Gastrocnemius medialis (tissue), 4 donors: ENCODE results near the gene POLDIP3.

Source experiments
- POLR2A ChIP-seq, 2 donors: fragments of 450-650 bp; IDR thresholded peaks; one replicate each; pipeline ENCODE4 v1.6.1; 2017; ENCODE audit warnings: antibody characterized with exemption in 2 of 2, mild to moderate bottlenecking in 2 of 2, moderate library complexity in 2 of 2
- TF ChIP-seq, protein P1 (sequence below), 5 experiments: fragments of 450-650 bp in 3 of 5; fragments of 200-600 bp in 2 of 5; sonication (generic) in 2 of 5; IDR thresholded peaks in 4 of 5; conservative IDR thresholded peaks in 1 of 5; 1 replicate in 4 of 5; 2 replicates in 1 of 5; pipeline ENCODE4 v1.5.1; 2016 to 2019; ENCODE audit warnings: antibody characterized with exemption in 5 of 5, mild to moderate bottlenecking in 3 of 5, moderate library complexity in 3 of 5

- TF ChIP-seq POLR2A (IDR thresholded peaks at IDR 0.05) = no peak
- TF ChIP-seq, protein P1, sequence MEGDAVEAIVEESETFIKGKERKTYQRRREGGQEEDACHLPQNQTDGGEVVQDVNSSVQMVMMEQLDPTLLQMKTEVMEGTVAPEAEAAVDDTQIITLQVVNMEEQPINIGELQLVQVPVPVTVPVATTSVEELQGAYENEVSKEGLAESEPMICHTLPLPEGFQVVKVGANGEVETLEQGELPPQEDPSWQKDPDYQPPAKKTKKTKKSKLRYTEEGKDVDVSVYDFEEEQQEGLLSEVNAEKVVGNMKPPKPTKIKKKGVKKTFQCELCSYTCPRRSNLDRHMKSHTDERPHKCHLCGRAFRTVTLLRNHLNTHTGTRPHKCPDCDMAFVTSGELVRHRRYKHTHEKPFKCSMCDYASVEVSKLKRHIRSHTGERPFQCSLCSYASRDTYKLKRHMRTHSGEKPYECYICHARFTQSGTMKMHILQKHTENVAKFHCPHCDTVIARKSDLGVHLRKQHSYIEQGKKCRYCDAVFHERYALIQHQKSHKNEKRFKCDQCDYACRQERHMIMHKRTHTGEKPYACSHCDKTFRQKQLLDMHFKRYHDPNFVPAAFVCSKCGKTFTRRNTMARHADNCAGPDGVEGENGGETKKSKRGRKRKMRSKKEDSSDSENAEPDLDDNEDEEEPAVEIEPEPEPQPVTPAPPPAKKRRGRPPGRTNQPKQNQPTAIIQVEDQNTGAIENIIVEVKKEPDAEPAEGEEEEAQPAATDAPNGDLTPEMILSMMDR (IDR thresholded peaks at IDR 0.05 in 4 of 5, conservative IDR thresholded peaks at IDR 0.05 in 1 of 5) = no peak
Observed at GRCh38 chr22:42656578-42656977, 41.9 kb upstream of the POLDIP3 start.
